T-cell (primary cell): ENCODE measurements around the gene HNRNPF. TPM values are rescaled to one million over a fixed set of nuclear protein-coding genes. Genes with fewer than 3 reads are reported as not detected.

Experiments used
- ATAC-seq, 4 experiments: fragments of 200-7000 bp in 3 of 4; fragments of 150-1000 bp in 1 of 4; cut with Tn5 transposase; replicated peaks in 1 of 4; 1 replicate in 3 of 4; 2 replicates in 1 of 4; pipeline ENCODE4 v1.10.0; 2021; ENCODE audit warnings: moderate library complexity in 3 of 4, mild to moderate bottlenecking in 2 of 4, moderate number of reproducible peaks in 1 of 4
- CTCF ChIA-PET, 2 donors: fragments of 300-600 bp; sonication (Branson Sonifier 250); formaldehyde crosslinking; loops; one replicate each; lab custom pipeline; 2022; ENCODE audit warnings: antibody characterized with exemption in 2 of 2; lab: Charles Lee
- POLR2A ChIA-PET, 2 donors: fragments of 300-600 bp; sonication (Branson Sonifier 250); formaldehyde crosslinking; loops; one replicate each; lab custom pipeline; 2022; ENCODE audit warnings: antibody characterized with exemption in 2 of 2; lab: Charles Lee
- DNase-seq, 35 experiments: peaks; one replicate each; pipeline versions ENCODE4 v3.0.0 to v3.0.0-alpha.2; 2013 to 2023
- H3K27ac ChIP-seq: one replicate; pipeline ENCODE4 v1.5.1; 2013; ENCODE audit warnings: low read length
- H3K27me3 ChIP-seq, 2 experiments: replicated peaks in 1 of 2; 1 replicate in 1 of 2; 2 replicates in 1 of 2; pipeline versions ENCODE4 v1.6.1 to v1.7.0; 2013; ENCODE audit warnings: low read length in 1 of 2, mixed read lengths in 1 of 2; ENCODE audit not compliant: control insufficient read depth in 2 of 2, insufficient read depth in 2 of 2; ENCODE audit errors: extremely low read depth in 1 of 2
- H3K36me3 ChIP-seq, 2 donors: 1 replicate in 1 of 2; 2 replicates in 1 of 2; pipeline versions ENCODE4 v1.6.1 to v1.7.0; 2013; ENCODE audit warnings: low read length in 1 of 2; ENCODE audit not compliant: control insufficient read depth in 2 of 2, insufficient read depth in 1 of 2; ENCODE audit errors: extremely low read depth in 1 of 2
- H3K4me1 ChIP-seq, 2 experiments: 1 replicate in 1 of 2; 2 replicates in 1 of 2; pipeline versions ENCODE4 v1.6.1 to v1.7.0; 2013; ENCODE audit warnings: low read length in 2 of 2, mixed read lengths in 1 of 2; ENCODE audit not compliant: insufficient read depth in 2 of 2, control insufficient read depth in 1 of 2; ENCODE audit errors: extremely low read depth in 1 of 2
- H3K4me3 ChIP-seq, 2 donors: 1 replicate in 1 of 2; 2 replicates in 1 of 2; pipeline versions ENCODE4 v1.5.1 to v1.7.0; 2013; ENCODE audit warnings: mild to moderate bottlenecking in 2 of 2, low read length in 1 of 2, moderate library complexity in 1 of 2; ENCODE audit not compliant: control insufficient read depth in 1 of 2; ENCODE audit errors: extremely low read depth in 1 of 2
- H3K9me3 ChIP-seq: 2 replicates; pipeline ENCODE4 v1.7.0; 2013
- H3K27ac Mint-ChIP-seq, 2 donors: one replicate each; pipeline ENCODE4 v1.8.0; 2020 to 2021; ENCODE audit warnings: mild to moderate bottlenecking in 2 of 2, mixed read lengths in 2 of 2
- H3K27me3 Mint-ChIP-seq, 2 donors: one replicate each; pipeline ENCODE4 v1.8.0; 2021 to 2022; ENCODE audit warnings: mixed read lengths in 2 of 2
- H3K36me3 Mint-ChIP-seq: one replicate; pipeline ENCODE4 v1.8.0; 2021; ENCODE audit warnings: mixed read lengths
- H3K4me1 Mint-ChIP-seq, 3 donors: one replicate each; pipeline ENCODE4 v1.8.0; 2020 to 2022; ENCODE audit warnings: mixed read lengths in 3 of 3, mild to moderate bottlenecking in 1 of 3
- H3K4me3 Mint-ChIP-seq, 3 donors: one replicate each; pipeline ENCODE4 v1.8.0; 2020 to 2022; ENCODE audit warnings: mild to moderate bottlenecking in 3 of 3, mixed read lengths in 3 of 3, moderate library complexity in 3 of 3
- H3K9me3 Mint-ChIP-seq, 3 donors: one replicate each; pipeline ENCODE4 v1.8.0; 2020 to 2022; ENCODE audit warnings: mixed read lengths in 3 of 3
- WGBS: methylation state at CpG from one replicate; pipeline ENCODE4 v1.1.5; 2013; ENCODE audit warnings: missing lambda C conversion rate; ENCODE audit not compliant: insufficient coverage; 5-methylcytosine and 5-hydroxymethylcytosine counted together
- total RNA-seq, 35 experiments: library from RNA in 6 of 35; stranded (reverse) in 6 of 35; fragments of 120-200 nt in 1 of 35; gene quantifications; one replicate each; pipeline versions ENCODE4 v1.2.1 to v1.2.4 and lab custom pipeline; 2013 to 2026

The HNRNPF gene
- total RNA-seq, 5 donors from 2014 or later (not counting 1 experiment from before 2014, with no cell fraction given) = 124 to 224 (median 206) TPM

DNA sequence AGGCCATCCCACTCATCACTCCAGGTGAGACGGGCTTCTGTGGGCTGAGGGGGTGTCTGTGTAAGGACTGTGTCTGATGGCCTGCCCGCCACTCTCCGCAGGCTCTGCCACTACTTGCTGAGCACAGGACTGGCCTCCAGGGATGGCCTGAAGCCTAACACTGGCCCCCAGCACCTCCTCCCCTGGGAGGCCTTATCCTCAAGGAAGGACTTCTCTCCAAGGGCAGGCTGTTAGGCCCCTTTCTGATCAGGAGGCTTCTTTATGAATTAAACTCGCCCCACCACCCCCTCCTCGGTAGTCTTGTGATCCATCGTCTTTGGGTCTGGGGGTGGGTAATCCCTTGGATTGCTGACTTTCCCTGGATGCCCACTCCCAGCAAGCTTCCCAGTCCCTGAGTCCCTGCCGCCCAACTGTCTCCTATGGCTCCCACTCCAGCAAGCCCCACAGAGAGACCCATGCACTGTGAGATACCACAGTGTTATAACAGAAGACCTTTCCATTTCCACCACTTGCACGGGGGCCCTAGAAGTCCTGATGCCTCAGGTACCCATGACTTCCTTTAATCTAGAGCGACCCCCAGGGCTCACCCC lies 32.8 kb downstream of the HNRNPF start:
- no CpG with 5 or more reads among the region's 9 CpGs for WGBS
- H3K27me3 ChIP-seq = peaks cover 0 to 8% of the 10 kb centered on the region in 2 experiments
- no peak overlapping the region for H3K4me3 ChIP-seq
- Mint-ChIP-seq H3K4me1 (peaks cover 3 to 9% (median 8%) of the 10 kb centered on the region in 3 donors), H3K36me3 (no peaks in the 10 kb centered on the region), H3K27ac (no peak overlapping the region), H3K4me3 (no peak overlapping the region), H3K27me3 (no peaks in the 10 kb centered on the region), H3K9me3 (no peaks in the 10 kb centered on the region)
- H3K9me3 ChIP-seq = no peaks in the 10 kb centered on the region
- DNase-seq (no peak), ATAC-seq (no peak)
- peaks cover 0 to 8% of the 10 kb centered on the region in 2 experiments for H3K4me1 ChIP-seq
- H3K36me3 ChIP-seq = no peaks in the 10 kb centered on the region
- ChIA-PET POLR2A (no interaction called here), CTCF (no interaction called here)
- H3K27ac ChIP-seq = no peak overlapping the region

DNA sequence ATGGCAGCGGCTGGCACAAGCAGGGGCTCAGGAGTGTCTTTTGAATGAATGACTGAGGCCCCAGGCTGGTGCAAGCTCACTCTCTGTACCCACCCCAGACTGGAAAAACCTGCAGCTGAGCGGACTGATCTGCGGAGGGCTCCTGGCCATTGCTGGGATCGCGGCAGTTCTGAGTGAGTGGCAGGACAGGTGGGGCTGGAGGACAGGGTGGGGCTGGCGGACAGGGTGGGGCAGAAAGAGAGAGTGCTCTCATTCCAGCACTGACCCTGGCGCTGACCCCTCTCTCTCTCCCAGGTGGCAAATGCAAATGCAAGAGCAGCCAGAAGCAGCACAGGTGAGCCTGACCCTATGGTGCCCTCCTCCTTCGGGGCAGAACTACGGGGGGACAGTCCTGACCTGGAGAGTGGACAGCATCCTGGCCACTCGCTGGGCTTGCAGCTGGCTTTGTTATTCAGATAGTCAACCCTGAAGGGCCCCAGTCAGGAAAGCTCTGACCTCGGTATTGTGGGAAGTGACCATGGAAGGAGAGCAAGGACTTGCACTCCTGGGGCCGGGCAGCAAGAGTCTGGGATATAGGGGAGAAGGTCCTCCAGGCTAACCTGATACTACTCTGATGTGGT lies 33.5 kb downstream of the HNRNPF start:
- H3K27ac Mint-ChIP-seq = no peak overlapping the region
- POLR2A ChIA-PET = no interaction called here
- CTCF ChIA-PET = no interaction called here

DNA sequence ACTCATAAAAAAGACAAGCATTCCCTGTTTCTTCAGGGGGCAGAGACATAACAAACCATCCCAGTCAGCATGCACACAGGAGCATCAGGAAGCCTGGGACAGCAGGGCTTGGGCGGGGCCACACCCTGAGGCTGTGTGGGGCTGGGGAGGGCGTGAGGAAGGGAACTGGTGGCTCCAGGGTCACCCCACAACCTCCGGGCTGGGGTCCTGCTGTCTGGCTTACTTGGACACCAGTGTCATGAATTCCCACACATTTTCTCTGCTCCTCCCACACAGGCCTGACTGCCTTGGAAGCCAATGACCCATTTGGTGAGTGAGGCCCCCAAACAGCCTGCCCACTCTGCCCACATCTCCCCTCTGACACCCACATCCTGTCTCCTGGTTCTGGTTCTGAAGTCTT lies 34.8 kb downstream of the HNRNPF start:
- Histone ChIP-seq H3K4me3 (no peak overlapping the region), H3K27ac (no peak overlapping the region), H3K27me3 (peaks cover 0 to 8% of the 10 kb centered on the region in 2 experiments), H3K4me1 (peaks cover 0 to 8% of the 10 kb centered on the region in 2 experiments), H3K9me3 (no peaks in the 10 kb centered on the region), H3K36me3 (no peaks in the 10 kb centered on the region)
- no peaks in the 10 kb centered on the region for H3K27me3 Mint-ChIP-seq
- H3K4me3 Mint-ChIP-seq = no peak overlapping the region
- H3K36me3 Mint-ChIP-seq = no peaks in the 10 kb centered on the region
- H3K9me3 Mint-ChIP-seq = no peaks in the 10 kb centered on the region
- ChIA-PET CTCF (interaction anchor here in 1 of 2 donors (0.6 kb wide), 1 partner anchor 126 kb away, joined by 6 read pairs; no protein-coding TSS in a partner anchor), POLR2A (interaction anchor here in 1 of 2 donors (0.6 kb wide), 1 partner anchor 37 kb away, joined by 3 read pairs; no protein-coding TSS in a partner anchor)
- H3K4me1 Mint-ChIP-seq = peaks cover 3 to 9% (median 8%) of the 10 kb centered on the region in 3 donors
- no peak for ATAC-seq
- no peak overlapping the region for H3K27ac Mint-ChIP-seq
- WGBS = 67% methylated on average over 1 of the region's 3 CpGs
- DNase-seq = no peak

More for the DNA sequence above, 33.5 kb downstream of the HNRNPF start:
- no peak for ATAC-seq
- H3K4me3 ChIP-seq = no peak overlapping the region
- peaks cover 0 to 8% of the 10 kb centered on the region in 2 experiments for H3K4me1 ChIP-seq
- peaks cover 0 to 8% of the 10 kb centered on the region in 2 experiments for H3K27me3 ChIP-seq
- no peaks in the 10 kb centered on the region for H3K9me3 Mint-ChIP-seq
- H3K36me3 Mint-ChIP-seq = no peaks in the 10 kb centered on the region
- H3K4me1 Mint-ChIP-seq = peaks cover 3 to 9% (median 8%) of the 10 kb centered on the region in 3 donors
- H3K9me3 ChIP-seq = no peaks in the 10 kb centered on the region
- no peak for DNase-seq
- no peak overlapping the region for H3K27ac ChIP-seq
- H3K4me3 Mint-ChIP-seq = no peak overlapping the region
- H3K36me3 ChIP-seq = no peaks in the 10 kb centered on the region
- WGBS = 77% methylated on average over 6 of the region's 12 CpGs
- H3K27me3 Mint-ChIP-seq = no peaks in the 10 kb centered on the region

GRCh38 chr10:43373461-43373860 lies 35.5 kb downstream of the HNRNPF start:
- no peak for ATAC-seq

DNA sequence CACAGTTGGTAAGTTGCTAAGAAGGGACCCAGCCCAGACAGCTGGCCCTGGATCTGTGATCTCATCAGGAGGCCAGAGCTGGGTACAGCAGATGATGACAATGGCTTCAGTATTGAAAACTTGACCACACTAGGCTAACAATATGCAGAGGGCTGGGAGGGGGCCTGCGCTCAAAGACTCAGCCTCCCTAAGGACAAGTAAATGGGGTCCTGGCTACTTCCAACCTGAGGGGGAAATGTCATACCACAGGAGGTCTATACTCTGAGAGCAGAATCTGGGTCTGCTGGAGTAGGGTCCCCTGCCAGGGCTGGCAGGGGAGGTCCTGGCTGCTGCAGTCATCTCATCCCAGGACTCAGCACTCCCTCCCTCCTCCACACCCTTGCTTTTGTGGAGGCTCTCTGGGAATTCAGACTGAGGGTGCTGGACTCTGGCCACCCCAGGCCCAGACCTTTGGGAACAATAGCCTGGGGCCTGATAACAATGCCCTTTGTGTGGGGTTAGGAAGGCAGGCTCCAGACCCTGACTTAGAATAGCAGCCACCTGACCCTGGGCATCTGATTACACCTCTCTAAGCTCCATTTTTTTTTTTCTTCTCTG lies 36.1 kb downstream of the HNRNPF start:
- Histone ChIP-seq H3K4me3 (no peak overlapping the region), H3K36me3 (no peaks in the 10 kb centered on the region), H3K9me3 (no peaks in the 10 kb centered on the region), H3K27me3 (peaks cover 0 to 11% of the 10 kb centered on the region in 2 experiments), H3K4me1 (peaks cover 0 to 8% of the 10 kb centered on the region in 2 experiments), H3K27ac (no peak overlapping the region)
- no CpG with 5 or more reads among the region's 1 CpG for WGBS
- DNase-seq (no peak), ATAC-seq (no peak)
- no peak overlapping the region for H3K4me3 Mint-ChIP-seq
- no peaks in the 10 kb centered on the region for H3K36me3 Mint-ChIP-seq
- no peaks in the 10 kb centered on the region for H3K9me3 Mint-ChIP-seq
- CTCF ChIA-PET = interaction anchor here in 1 of 2 donors (0.9 kb wide), 1 partner anchor 88 kb away, joined by 3 read pairs; no protein-coding TSS in a partner anchor
- H3K27ac Mint-ChIP-seq = no peak overlapping the region
- H3K4me1 Mint-ChIP-seq = peaks cover 3 to 9% (median 8%) of the 10 kb centered on the region in 3 donors
- H3K27me3 Mint-ChIP-seq = no peaks in the 10 kb centered on the region
- POLR2A ChIA-PET = no interaction called here

More at GRCh38 chr10:43373461-43373860, 35.5 kb downstream of the HNRNPF start:
- DNase-seq = no peak
- no peaks in the 10 kb centered on the region for H3K27me3 Mint-ChIP-seq
- H3K4me3 Mint-ChIP-seq = no peak overlapping the region
- Histone ChIP-seq H3K36me3 (no peaks in the 10 kb centered on the region), H3K27me3 (peaks cover 0 to 11% of the 10 kb centered on the region in 2 experiments), H3K27ac (no peak overlapping the region), H3K4me1 (peaks cover 0 to 8% of the 10 kb centered on the region in 2 experiments), H3K9me3 (no peaks in the 10 kb centered on the region), H3K4me3 (no peak overlapping the region)
- ChIA-PET POLR2A (no interaction called here), CTCF (interaction anchor here in 1 of 2 donors (0.9 kb wide), 1 partner anchor 87 kb away, joined by 3 read pairs; no protein-coding TSS in a partner anchor)
- peaks cover 3 to 9% (median 8%) of the 10 kb centered on the region in 3 donors for H3K4me1 Mint-ChIP-seq
- no peaks in the 10 kb centered on the region for H3K9me3 Mint-ChIP-seq
- H3K36me3 Mint-ChIP-seq = no peaks in the 10 kb centered on the region
- H3K27ac Mint-ChIP-seq = no peak overlapping the region
- 76% methylated on average over 2 of the region's 5 CpGs for WGBS

GRCh38 chr10:43371418-43371817 lies 37.6 kb downstream of the HNRNPF start, which contains the start of gene FXYD4:
Gene FXYD4, plus strand, starts transcription at chr10:43371636. Its CDS starts 2,111 bp downstream, at chr10:43373747.
- CTCF ChIA-PET = no interaction called here

More at GRCh38 chr10:43371418-43371817, 37.6 kb downstream of the HNRNPF start, which contains the start of gene FXYD4:
- Histone ChIP-seq H3K4me1 (peaks cover 0 to 8% of the 10 kb centered on the region in 2 experiments), H3K4me3 (no peak within 1 kb of the TSS), H3K36me3 (no peaks in the 10 kb centered on the region), H3K27me3 (peaks cover 0 to 7% of the 10 kb centered on the region in 2 experiments), H3K9me3 (no peaks in the 10 kb centered on the region), H3K27ac (no peak within 1 kb of the TSS)
- H3K4me3 Mint-ChIP-seq = no peak within 1 kb of the TSS
- H3K9me3 Mint-ChIP-seq = no peaks in the 10 kb centered on the region
- no peaks in the 10 kb centered on the region for H3K27me3 Mint-ChIP-seq
- WGBS = 60% methylated on average over 3 of the region's 13 CpGs
- H3K4me1 Mint-ChIP-seq = peaks cover 3 to 9% (median 8%) of the 10 kb centered on the region in 3 donors
- no peak within 1 kb of the TSS for H3K27ac Mint-ChIP-seq
- no peaks in the 10 kb centered on the region for H3K36me3 Mint-ChIP-seq
- POLR2A ChIA-PET = no interaction called here
- DNase-seq (no peak), ATAC-seq (no peak)
